GM18507 (cell line): ENCODE results near the gene MADD.
"Not testable (repeated sequence)": the region's sequence is repeated elsewhere in the genome, so short reads cannot be mapped to it uniquely, and the experiment has no call there.

Experiments used
- DNase-seq: peaks from one replicate; pipeline ENCODE4 v3.0.0; 2011; ENCODE audit warnings: low read depth; ENCODE audit not compliant: insufficient read length; ENCODE audit errors: extremely low spot score
- FAIRE-seq: peaks from 2 replicates; lab custom pipeline; 2011; peaks lifted over from hg19 to GRCh38; lab: Jason Lieb, UNC

Gene MADD

GRCh38 chr11:47308050-47308823, 38.3 kb downstream of the MADD start:
- no peak for FAIRE-seq
- DNase-seq = no peak

DNA sequence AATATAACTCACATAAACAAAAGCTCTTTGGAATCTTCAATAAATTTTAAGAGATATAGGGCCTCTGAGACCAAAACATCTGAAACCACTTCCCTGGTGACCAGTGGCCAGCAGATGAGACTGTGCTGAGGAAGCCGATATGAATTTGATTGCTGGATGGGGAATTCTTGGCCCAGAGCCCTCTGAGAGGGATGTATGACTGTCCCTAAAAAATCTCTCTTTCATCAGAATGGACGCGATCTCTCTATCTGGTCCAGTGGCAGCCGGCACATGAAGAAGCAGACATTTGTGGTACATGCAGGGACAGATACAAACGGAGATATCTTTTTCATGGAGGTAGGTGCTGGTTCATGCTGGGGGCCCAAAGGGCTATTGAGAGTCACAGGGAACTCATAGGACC, 45.1 kb downstream of the MADD start:
- FAIRE-seq (no peak), DNase-seq (no peak)

DNA sequence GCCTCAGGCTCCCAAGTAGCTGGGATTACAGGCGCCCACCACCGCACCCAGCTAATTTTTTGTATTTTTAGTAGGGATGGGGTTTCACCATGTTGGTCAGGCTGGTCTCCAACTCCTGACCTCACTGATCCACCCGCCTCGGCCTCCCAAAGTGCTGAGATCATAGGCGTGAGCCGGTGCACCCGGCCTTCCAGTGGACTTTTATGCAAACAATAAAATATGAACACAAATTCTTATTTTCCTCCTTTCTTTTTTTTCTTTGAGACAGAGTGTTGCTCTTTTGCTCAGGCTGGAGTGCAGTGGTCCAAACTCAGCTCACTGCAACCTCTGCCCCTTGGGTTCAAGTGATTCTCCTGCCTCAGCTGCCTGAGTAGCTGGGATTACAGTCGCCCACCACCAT, 46.6 kb downstream of the MADD start:
- not testable (repeated sequence) for DNase-seq, FAIRE-seq

GRCh38 chr11:47317064-47317828, 47.3 kb downstream of the MADD start:
- no peak for DNase-seq
- peak; percentile 75 for FAIRE-seq

- FAIRE-seq (no peak), DNase-seq (no peak)
These were observed 48.2 kb downstream of the MADD start for GRCh38 chr11:47318166-47318565.

GRCh38 chr11:47324520-47324919, 54.6 kb downstream of the MADD start:
- FAIRE-seq = no peak
- DNase-seq = no peak

GRCh38 chr11:47325271-47326041, 55.5 kb downstream of the MADD start:
- DNase-seq = no peak
- no peak for FAIRE-seq

DNA sequence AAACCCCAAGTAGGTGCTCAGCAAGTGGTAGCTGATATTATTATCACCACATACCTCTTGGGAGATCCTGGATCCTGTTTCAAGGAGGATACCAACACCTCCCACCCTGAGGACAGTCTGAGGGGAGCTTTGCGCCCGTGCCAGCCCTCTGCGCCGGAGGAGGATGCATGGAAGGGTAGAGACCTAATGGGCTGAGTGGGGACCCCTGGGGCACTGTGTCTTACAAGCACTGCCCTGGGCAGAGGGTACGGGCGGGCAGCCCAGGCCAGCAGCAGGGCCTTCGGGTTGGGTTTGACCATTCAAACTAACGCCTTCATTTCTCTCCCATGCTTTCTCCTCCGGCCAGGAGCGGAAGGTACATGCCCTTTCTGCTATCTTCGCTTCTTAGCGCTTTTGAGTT, 56.3 kb downstream of the MADD start:
- FAIRE-seq (no peak), DNase-seq (no peak)

DNA sequence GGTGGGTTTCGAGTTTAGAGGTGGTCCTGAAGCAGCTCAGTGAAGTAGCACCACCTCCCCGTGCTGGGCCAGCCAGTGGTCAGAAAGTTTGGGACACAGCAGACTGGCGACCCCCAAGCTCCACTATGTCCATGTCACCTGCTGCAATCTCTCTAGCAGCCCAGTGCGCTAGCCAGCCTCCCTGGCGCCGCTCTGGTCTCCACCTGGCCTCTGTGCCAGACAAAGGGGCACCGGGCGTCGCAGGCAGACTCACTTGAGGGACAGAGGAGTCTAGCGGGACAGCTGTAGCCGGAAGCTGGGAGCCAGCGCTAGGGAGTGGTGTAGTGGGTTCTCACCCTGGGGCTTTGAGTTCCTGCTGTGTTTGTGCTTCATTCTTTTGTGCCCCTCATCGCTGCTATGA, 57.1 kb downstream of the MADD start:
- FAIRE-seq (no peak), DNase-seq (no peak)

GRCh38 chr11:47327949-47328348, 58.0 kb downstream of the MADD start:
- FAIRE-seq (no peak), DNase-seq (no peak)

GRCh38 chr11:47328449-47329390, 58.8 kb downstream of the MADD start:
- FAIRE-seq = peak; percentile 86
- peak; percentile 47 for DNase-seq

- FAIRE-seq = no peak
These were observed 59.6 kb downstream of the MADD start for GRCh38 chr11:47329431-47329986.

GRCh38 chr11:47329987-47330931, 60.3 kb downstream of the MADD start:
- FAIRE-seq (no peak), DNase-seq (no peak)

More at GRCh38 chr11:47329431-47329986, 59.6 kb downstream of the MADD start:
- no peak for DNase-seq

GRCh38 chr11:47331454-47332302, 61.7 kb downstream of the MADD start:
- no peak for DNase-seq
- no peak for FAIRE-seq

DNA sequence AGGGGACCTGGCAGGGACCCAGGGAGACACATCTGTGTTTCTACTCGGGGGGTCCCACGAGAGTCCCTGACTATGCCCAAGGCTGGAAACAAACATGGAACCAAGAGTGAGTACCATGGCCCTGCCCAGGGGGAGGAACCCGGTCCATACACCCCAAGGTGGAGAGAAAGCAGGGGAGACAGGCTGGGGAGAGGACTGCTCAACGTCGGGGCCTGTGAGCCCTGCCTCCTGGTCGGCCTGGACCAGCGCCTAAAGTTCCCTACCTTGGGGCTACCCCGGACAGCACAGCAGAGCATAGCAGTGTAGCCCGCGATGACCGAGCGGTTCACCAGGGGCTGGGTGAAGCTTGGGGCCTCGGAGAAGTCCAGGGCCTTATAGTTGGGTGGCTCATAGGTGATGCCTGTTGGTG, 62.4 kb downstream of the MADD start:
- FAIRE-seq = no peak
- no peak for DNase-seq

DNA sequence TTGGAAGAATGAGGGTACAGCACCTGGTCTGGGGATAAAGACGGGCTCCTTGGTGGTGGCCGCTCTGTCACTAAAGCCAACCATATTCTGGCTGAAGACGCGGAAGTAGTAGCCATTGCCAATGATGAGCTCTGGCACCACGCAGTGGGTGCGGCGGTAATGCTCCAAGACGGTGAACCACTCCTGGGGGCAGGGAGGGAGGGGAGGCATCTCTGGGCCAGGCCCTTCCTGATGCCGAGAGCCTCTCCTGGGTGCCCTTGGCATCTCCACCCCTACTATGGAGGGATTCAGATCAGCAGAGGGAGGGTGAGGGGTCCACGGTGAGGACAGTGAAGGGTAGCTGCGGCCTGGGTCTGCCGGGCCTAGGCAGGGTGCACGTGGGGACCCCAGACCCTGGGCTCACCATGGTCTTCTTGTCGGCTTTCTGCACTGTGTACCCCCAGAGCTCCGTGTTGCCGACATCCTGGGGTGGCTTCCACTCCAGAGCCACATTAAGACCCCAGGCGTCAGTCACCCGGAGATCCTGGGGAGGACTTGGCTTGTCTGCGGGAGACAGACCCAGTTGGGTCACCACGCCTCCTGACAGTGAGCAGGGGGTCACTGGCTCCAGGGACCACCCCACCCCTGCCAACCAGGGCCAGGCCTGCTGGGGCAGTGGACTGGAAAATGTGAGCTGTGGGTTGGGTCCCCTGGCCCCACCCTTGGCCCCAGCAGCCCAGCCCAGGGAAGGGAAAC, 63.0 kb downstream of the MADD start:
- no peak for FAIRE-seq
- no peak for DNase-seq
